ENCODE results near the gene LCN15.

GRCh38 chr9:136734837-136735496 is 29.4 kb downstream of the LCN15 start:
- TF ChIP-seq, protein P1, sequence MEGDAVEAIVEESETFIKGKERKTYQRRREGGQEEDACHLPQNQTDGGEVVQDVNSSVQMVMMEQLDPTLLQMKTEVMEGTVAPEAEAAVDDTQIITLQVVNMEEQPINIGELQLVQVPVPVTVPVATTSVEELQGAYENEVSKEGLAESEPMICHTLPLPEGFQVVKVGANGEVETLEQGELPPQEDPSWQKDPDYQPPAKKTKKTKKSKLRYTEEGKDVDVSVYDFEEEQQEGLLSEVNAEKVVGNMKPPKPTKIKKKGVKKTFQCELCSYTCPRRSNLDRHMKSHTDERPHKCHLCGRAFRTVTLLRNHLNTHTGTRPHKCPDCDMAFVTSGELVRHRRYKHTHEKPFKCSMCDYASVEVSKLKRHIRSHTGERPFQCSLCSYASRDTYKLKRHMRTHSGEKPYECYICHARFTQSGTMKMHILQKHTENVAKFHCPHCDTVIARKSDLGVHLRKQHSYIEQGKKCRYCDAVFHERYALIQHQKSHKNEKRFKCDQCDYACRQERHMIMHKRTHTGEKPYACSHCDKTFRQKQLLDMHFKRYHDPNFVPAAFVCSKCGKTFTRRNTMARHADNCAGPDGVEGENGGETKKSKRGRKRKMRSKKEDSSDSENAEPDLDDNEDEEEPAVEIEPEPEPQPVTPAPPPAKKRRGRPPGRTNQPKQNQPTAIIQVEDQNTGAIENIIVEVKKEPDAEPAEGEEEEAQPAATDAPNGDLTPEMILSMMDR (conservative IDR thresholded peaks at IDR 0.05; ENCODE audit: low read depth, low read length) = no peak
- no peak for TF ChIP-seq MXI1 (IDR thresholded peaks at IDR 0.05; ENCODE audit: borderline replicate concordance, low read depth, low read length)
- no peak for TF ChIP-seq RCOR1 (IDR thresholded peaks at IDR 0.05; ENCODE audit: insufficient replicate concordance, low read length)
- no peak for TF ChIP-seq CEBPB (IDR thresholded peaks at IDR 0.05; ENCODE audit: low read depth, low read length)
- TF ChIP-seq POLR2A (IDR thresholded peaks at IDR 0.05; ENCODE audit: low read depth, low read length) = no peak
- no peak for TF ChIP-seq MAFK (IDR thresholded peaks at IDR 0.05; ENCODE audit: low read depth, low read length)
- TF ChIP-seq ELK1 (IDR thresholded peaks at IDR 0.05; ENCODE audit: borderline replicate concordance, low read depth, low read length) = no peak
- TF ChIP-seq RFX5 (IDR thresholded peaks at IDR 0.05; ENCODE audit: low read depth, low read length) = no peak
- TF ChIP-seq USF2 (IDR thresholded peaks at IDR 0.05; ENCODE audit: low read depth, low read length) = no peak
- TF ChIP-seq SMC3 (IDR thresholded peaks at IDR 0.05; ENCODE audit: low read depth, low read length) = no peak

All from IMR-90 (cell line).